Measurements from ENCODE around the gene ACOXL.

The ACOXL gene

GRCh38 chr2:110860630-110861029 lies 128.3 kb downstream of the ACOXL start:
- no peak for DNase-seq

GRCh38 chr2:110861616-110862260 lies 129.4 kb downstream of the ACOXL start:
- no peak for DNase-seq

- no peak for DNase-seq
Measured at GRCh38 chr2:110863726-110864125, 131.4 kb downstream of the ACOXL start.

- no peak for DNase-seq
Measured at GRCh38 chr2:110864176-110864575, 131.8 kb downstream of the ACOXL start.

- no peak for DNase-seq
Measured at GRCh38 chr2:110864731-110865130, 132.4 kb downstream of the ACOXL start.

- no peak for DNase-seq
Measured at GRCh38 chr2:110865188-110865587, 132.8 kb downstream of the ACOXL start.

- no peak for DNase-seq
Measured at GRCh38 chr2:110866045-110866444, 133.7 kb downstream of the ACOXL start.

- DNase-seq: no peak
Measured at GRCh38 chr2:110866466-110866865, 134.1 kb downstream of the ACOXL start.

GRCh38 chr2:110867078-110867477 lies 134.7 kb downstream of the ACOXL start:
- DNase-seq: no peak

GRCh38 chr2:110868971-110869370 lies 136.6 kb downstream of the ACOXL start:
- DNase-seq: no peak

- DNase-seq: no peak
Measured at GRCh38 chr2:110869472-110870446, 137.4 kb downstream of the ACOXL start.

GRCh38 chr2:110870545-110870944 lies 138.2 kb downstream of the ACOXL start:
- DNase-seq: no peak

GRCh38 chr2:110871637-110872036 lies 139.3 kb downstream of the ACOXL start:
- no peak for DNase-seq

GRCh38 chr2:110872521-110872920 lies 140.1 kb downstream of the ACOXL start:
- no peak for DNase-seq

- DNase-seq: no peak
Measured at GRCh38 chr2:110873056-110873502, 140.7 kb downstream of the ACOXL start.

GRCh38 chr2:110873597-110874452 lies 141.5 kb downstream of the ACOXL start:
- no peak for DNase-seq

GRCh38 chr2:110874453-110875383 lies 142.3 kb downstream of the ACOXL start:
- DNase-seq: no peak

- DNase-seq: no peak
Measured at GRCh38 chr2:110875384-110875725, 143.0 kb downstream of the ACOXL start.

GRCh38 chr2:110876167-110876999 lies 144.0 kb downstream of the ACOXL start:
- DNase-seq: no peak

- no peak for DNase-seq
Measured at GRCh38 chr2:110877031-110877827, 144.9 kb downstream of the ACOXL start.

Measured in cortex of kidney (tissue), 1 donor.